OCI-LY7 (cell line): ENCODE measurements around the gene NELL1.

ENCODE experiments used
- CTCF ChIP-seq: fragments of 200-600 bp; sonication (generic); conservative IDR thresholded peaks from 2 replicates; pipeline ENCODE4 v1.5.1; 2014; ENCODE audit warnings: mild to moderate bottlenecking, antibody characterized with exemption, low read length, moderate library complexity, mixed read lengths
- EZH2phosphoT487 ChIP-seq: fragments of 200-600 bp; sonication (generic); IDR thresholded peaks from 2 replicates; pipeline ENCODE4 v1.6.1; 2018; ENCODE audit warnings: low read depth, borderline replicate concordance, mild to moderate bottlenecking, mixed run types, antibody characterized with exemption, low read length, moderate library complexity, mixed read lengths

GRCh38 chr11:20656901-20657300, 12.5 kb upstream of the NELL1 start:
- no peak for TF ChIP-seq CTCF
- TF ChIP-seq EZH2phosphoT487: no peak
